B cell (primary cell): ENCODE results near the gene TEX261. TPM values are rescaled to one million over a fixed set of nuclear protein-coding genes. Genes with fewer than 3 reads are reported as not detected.
A peak's percentile ranks its signal among the peaks of the same experiment; 100 is the strongest.

Source experiments
- ATAC-seq: fragments of 200-7000 bp; cut with Tn5 transposase; one replicate; pipeline ENCODE4 v1.10.0; 2021; ENCODE audit warnings: low read depth, mild to moderate bottlenecking, moderate number of reproducible peaks, moderate library complexity
- CTCF ChIA-PET: fragments of 350-600 bp; sonication (Branson Sonifier 250); formaldehyde crosslinking; loops from one replicate; lab custom pipeline; 2021; ENCODE audit warnings: antibody characterized with exemption, inconsistent platforms; lab: Charles Lee
- POLR2A ChIA-PET: fragments of 350-600 bp; sonication (Branson Sonifier 250); formaldehyde crosslinking; loops from one replicate; lab custom pipeline; 2021; ENCODE audit warnings: antibody characterized with exemption; lab: Charles Lee
- DNase-seq: peaks from one replicate; pipeline ENCODE4 v3.0.0; 2013
- H2AFZ ChIP-seq: 2 replicates; pipeline ENCODE4 v1.6.1; 2012; ENCODE audit warnings: mild to moderate bottlenecking, low read depth, low read length; ENCODE audit not compliant: insufficient read depth, poor library complexity, severe bottlenecking
- H3K27ac ChIP-seq, 2 donors: 1 replicate in 1 of 2; 2 replicates in 1 of 2; pipeline ENCODE4 v1.5.1; 2012 to 2013; ENCODE audit warnings: low read length in 2 of 2, mild to moderate bottlenecking in 2 of 2, moderate library complexity in 1 of 2
- H3K27me3 ChIP-seq, 4 experiments: fragments of 200-600 bp in 1 of 4; sonication (generic) in 1 of 4; replicated peaks in 1 of 4; 1 replicate in 2 of 4; 2 replicates in 2 of 4; pipeline versions ENCODE4 v1.6.1 to v1.7.0; 2013 to 2016; ENCODE audit warnings: low read length in 3 of 4, mild to moderate bottlenecking in 2 of 4, mixed read lengths in 1 of 4, moderate library complexity in 1 of 4; ENCODE audit not compliant: insufficient read depth in 4 of 4, control insufficient read depth in 3 of 4; ENCODE audit errors: control extremely low read depth in 1 of 4
- H3K36me3 ChIP-seq, 2 experiments: replicated peaks in 1 of 2; 1 replicate in 1 of 2; 2 replicates in 1 of 2; pipeline versions ENCODE4 v1.6.1 to v1.7.1; 2013; ENCODE audit warnings: low read length in 1 of 2; ENCODE audit not compliant: insufficient read depth in 2 of 2, control insufficient read depth in 1 of 2; ENCODE audit errors: control extremely low read depth in 1 of 2, extremely low read depth in 1 of 2
- H3K4me1 ChIP-seq, 2 donors: fragments of 200-600 bp in 1 of 2; sonication (generic) in 1 of 2; 1 replicate in 1 of 2; 2 replicates in 1 of 2; pipeline versions ENCODE4 v1.5.1 to v1.6.1; 2013 to 2017; ENCODE audit warnings: low read length in 2 of 2; ENCODE audit not compliant: control insufficient read depth in 2 of 2, insufficient read depth in 2 of 2
- H3K4me2 ChIP-seq: replicated peaks from 2 replicates; pipeline ENCODE3; 2012; ENCODE audit warnings: mild to moderate bottlenecking, low read depth, low read length; ENCODE audit not compliant: poor library complexity, severe bottlenecking
- H3K4me3 ChIP-seq, 5 experiments: fragments of 200-600 bp in 1 of 5; sonication (generic) in 1 of 5; 1 replicate in 3 of 5; 2 replicates in 2 of 5; pipeline versions ENCODE4 v1.5.1 to v1.7.0; 2011 to 2016; ENCODE audit warnings: low read length in 4 of 5, mild to moderate bottlenecking in 4 of 5, low read depth in 2 of 5, control low read depth in 1 of 5, moderate library complexity in 1 of 5; ENCODE audit not compliant: insufficient read depth in 1 of 5; ENCODE audit errors: control extremely low read depth in 1 of 5, extremely low read depth in 1 of 5
- H3K79me2 ChIP-seq: fragments of 200-600 bp; sonication (generic); one replicate; pipeline ENCODE4 v1.6.0; 2016; ENCODE audit warnings: low read length; ENCODE audit not compliant: control insufficient read depth, insufficient read depth
- H3K9ac ChIP-seq: fragments of 200-600 bp; sonication (generic); 2 replicates; pipeline ENCODE4 v1.6.1; 2017; ENCODE audit warnings: mild to moderate bottlenecking, low read length, moderate library complexity
- H3K9me3 ChIP-seq, 3 donors: one replicate each; pipeline versions ENCODE4 v1.6.1 to v1.7.1; 2013; ENCODE audit warnings: low read length in 2 of 3; ENCODE audit not compliant: control insufficient read depth in 2 of 3, insufficient read depth in 1 of 3; ENCODE audit errors: control extremely low read depth in 1 of 3
- H4K20me1 ChIP-seq: 2 replicates; pipeline ENCODE4 v1.6.0; 2012; ENCODE audit warnings: mild to moderate bottlenecking, low read length; ENCODE audit not compliant: insufficient read depth, control insufficient read depth, poor library complexity, severe bottlenecking
- H3K27ac Mint-ChIP-seq: one replicate; pipeline ENCODE4 v1.8.0; 2021; ENCODE audit warnings: mixed read lengths
- H3K27me3 Mint-ChIP-seq: one replicate; pipeline ENCODE4 v1.8.0; 2021; ENCODE audit warnings: mixed read lengths
- H3K4me1 Mint-ChIP-seq: one replicate; pipeline ENCODE4 v1.8.0; 2021; ENCODE audit warnings: mixed read lengths
- H3K4me3 Mint-ChIP-seq: one replicate; pipeline ENCODE4 v1.8.0; 2021; ENCODE audit warnings: mixed read lengths
- H3K9me3 Mint-ChIP-seq: one replicate; pipeline ENCODE4 v1.8.0; 2022; ENCODE audit warnings: mixed read lengths; ENCODE audit not compliant: insufficient read depth
- CTCF ChIP-seq: fragments of 200-600 bp; IDR thresholded peaks from one replicate; pipeline ENCODE4 v1.8.0; 2022; ENCODE audit warnings: antibody characterized with exemption, mild to moderate bottlenecking
- EZH2 ChIP-seq: IDR thresholded peaks from 2 replicates; pipeline ENCODE4 v1.6.1; 2012; ENCODE audit warnings: borderline replicate concordance, low read depth, mild to moderate bottlenecking, moderate library complexity, low read length; ENCODE audit not compliant: insufficient read depth, poor library complexity, severe bottlenecking
- WGBS: methylation state at CpG from one replicate; pipeline ENCODE4 v1.1.5; 2013; ENCODE audit warnings: missing lambda C conversion rate; ENCODE audit not compliant: insufficient coverage; 5-methylcytosine and 5-hydroxymethylcytosine counted together
- intact Hi-C: fragments of 100-400 bp; cut with micrococcal nuclease; formaldehyde crosslinking; loops from one replicate; pipeline ENCODE4 v1.10.0; 2022
- polyA minus RNA-seq: library from RNA; depleted of rRNA, polyadenylated mRNA; stranded (reverse); fragments of >200 nt; gene quantifications from 2 replicates; pipeline ENCODE4 v1.2.3, GENCODE V29; 2012
- polyA plus RNA-seq: library from polyadenylated mRNA; depleted of rRNA; stranded (reverse); fragments of >200 nt; gene quantifications from 2 replicates; pipeline ENCODE4 v1.2.3, GENCODE V29; 2012
- total RNA-seq, 2 donors: library from RNA; stranded (reverse); fragments of 120-200 nt in 1 of 2; gene quantifications; 1 replicate in 1 of 2; 2 replicates in 1 of 2; pipeline versions ENCODE4 v1.2.3 to v1.2.4, GENCODE V29; 2013 to 2022

The TEX261 gene
- total RNA-seq (54.0 and 56.4 TPM in 2 replicates), polyA plus RNA-seq (21.9 and 29.0 TPM in 2 replicates), polyA minus RNA-seq (16.9 and 17.5 TPM in 2 replicates)
- 16.7 TPM for total RNA-seq (2013)

GRCh38 chr2:70994699-70995425 lies at the start of gene TEX261:
Gene TEX261, minus strand, starts transcription at chr2:70994873. Its CDS starts 116 bp downstream, at chr2:70994757.
- intact Hi-C loops, result loop anchor here (1.0 to 2.0 kb wide), 7 partner anchors 10 to 804 kb away; partner anchors contain the start of genes C2orf42, MCEE, MPHOSPH10 and NAGK
- peak; percentile 58 for TF ChIP-seq CTCF
- no peak for TF ChIP-seq EZH2
- H3K4me3 Mint-ChIP-seq, result peak within 1 kb of the TSS; percentile 96
- POLR2A ChIA-PET, result no interaction called here
- H3K9ac ChIP-seq, result peak within 1 kb of the TSS; percentile 77
- peaks cover 16% of the 10 kb centered on the region for H4K20me1 ChIP-seq
- CTCF ChIA-PET, result interaction anchor here (2.5 to 3.9 kb wide), 2 partner anchors 17 to 31 kb away, joined by 9 to 15 read pairs; partner anchors contain the start of gene ANKRD53
- ATAC-seq (peak; percentile 97), DNase-seq (peak; percentile 92)
- peaks cover 34% of the 10 kb centered on the region for H3K4me1 Mint-ChIP-seq
- H3K9me3 Mint-ChIP-seq, result no peaks in the 10 kb centered on the region
- under 1% methylated on average over 65 of the region's 65 CpGs for WGBS
- H3K27ac Mint-ChIP-seq, result peak within 1 kb of the TSS; percentile 92
- H3K79me2 ChIP-seq, result peaks cover 30% of the 10 kb centered on the region
- H3K4me2 ChIP-seq, result peak within 1 kb of the TSS; percentile 88
- H2AFZ ChIP-seq, result peak within 1 kb of the TSS; percentile 87
- H3K27me3 Mint-ChIP-seq, result no peaks in the 10 kb centered on the region
- H3K27ac ChIP-seq, result peak within 1 kb of the TSS; percentile 32 to 77
- peaks cover 21 to 23% of the 10 kb centered on the region in 2 donors for H3K4me1 ChIP-seq
- H3K4me3 ChIP-seq, result peak within 1 kb of the TSS; percentile 81 to 93 (median 89)
- H3K9me3 ChIP-seq, result no peaks in the 10 kb centered on the region
- H3K27me3 ChIP-seq, result no peaks in the 10 kb centered on the region
- peaks cover 0 to 21% of the 10 kb centered on the region in 2 experiments for H3K36me3 ChIP-seq
